HG03103 (cell line): Measurements from ENCODE around the gene SCFD2.
"Not testable (repeated sequence)": the region's sequence is repeated elsewhere in the genome, so short reads cannot be mapped to it uniquely, and the experiment has no call there.

Source experiments
- ATAC-seq: cut with Tn5 transposase; IDR thresholded peaks from one replicate; pipeline ENCODE4 v1.9.1; 2021; ENCODE audit warnings: low read depth; ENCODE audit not compliant: unreplicated experiment

The SCFD2 gene

DNA sequence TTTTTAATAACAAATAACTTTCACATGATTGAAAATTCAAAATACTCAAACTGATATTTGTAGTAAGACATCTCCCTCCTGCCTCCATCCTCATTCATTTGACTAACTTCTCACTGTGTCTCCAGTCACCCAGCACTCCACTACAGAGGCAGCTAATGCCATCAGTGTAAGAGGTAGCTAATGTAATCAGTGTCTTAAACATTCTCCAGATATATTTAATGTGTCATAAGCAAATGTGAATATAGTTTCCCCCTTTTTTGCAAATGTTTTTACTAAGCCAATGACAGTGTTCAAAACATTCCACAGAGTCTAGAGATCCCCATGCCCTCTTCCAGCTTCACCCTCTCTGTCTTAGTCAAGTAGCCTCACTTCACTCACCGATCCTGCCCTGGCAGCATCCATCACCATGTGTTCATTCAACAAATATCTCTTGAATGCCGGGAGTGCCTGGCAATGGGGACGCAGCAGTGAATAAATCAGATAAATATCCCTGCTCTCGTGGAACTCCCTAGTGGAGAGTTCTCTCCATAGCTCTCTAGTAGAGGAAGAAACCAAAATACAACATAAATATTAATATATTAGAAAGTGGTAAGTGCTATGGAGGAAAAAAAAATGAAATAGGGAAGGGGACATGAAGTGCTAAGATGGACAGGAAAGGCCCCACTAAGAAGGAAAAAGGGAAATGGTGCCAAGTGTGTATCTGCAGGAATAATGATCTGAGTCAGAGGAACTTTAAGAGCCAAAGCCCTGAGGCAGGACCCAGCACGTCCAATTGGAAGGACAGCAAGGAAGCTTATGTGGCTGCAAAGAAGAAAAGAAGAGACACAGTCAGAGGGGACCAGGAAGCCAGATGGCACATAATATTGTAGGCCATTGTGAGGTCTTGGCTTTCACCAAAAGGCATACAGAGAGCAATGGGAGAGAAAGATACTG, 18.7 kb downstream of the SCFD2 start:
- no peak for ATAC-seq

DNA sequence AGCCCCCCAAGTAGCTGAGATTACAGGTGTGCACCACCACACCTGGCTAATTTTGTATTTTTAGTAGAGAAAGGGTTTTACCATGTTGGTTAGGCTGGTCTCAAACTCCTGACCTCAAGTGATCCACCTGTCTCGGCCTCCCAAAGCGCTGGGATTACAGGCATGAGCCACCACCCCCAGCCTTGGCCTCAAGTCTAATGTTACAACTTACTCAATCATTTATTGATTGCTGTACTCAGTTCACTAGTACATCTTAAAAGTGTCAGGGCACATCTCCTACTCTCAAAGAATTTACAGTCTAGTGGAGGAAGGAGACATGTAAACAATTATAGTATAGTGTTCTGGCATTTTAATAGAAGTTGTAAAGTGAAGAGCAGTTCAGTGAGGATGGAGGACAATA, 19.5 kb downstream of the SCFD2 start:
- ATAC-seq: not testable (repeated sequence)

DNA sequence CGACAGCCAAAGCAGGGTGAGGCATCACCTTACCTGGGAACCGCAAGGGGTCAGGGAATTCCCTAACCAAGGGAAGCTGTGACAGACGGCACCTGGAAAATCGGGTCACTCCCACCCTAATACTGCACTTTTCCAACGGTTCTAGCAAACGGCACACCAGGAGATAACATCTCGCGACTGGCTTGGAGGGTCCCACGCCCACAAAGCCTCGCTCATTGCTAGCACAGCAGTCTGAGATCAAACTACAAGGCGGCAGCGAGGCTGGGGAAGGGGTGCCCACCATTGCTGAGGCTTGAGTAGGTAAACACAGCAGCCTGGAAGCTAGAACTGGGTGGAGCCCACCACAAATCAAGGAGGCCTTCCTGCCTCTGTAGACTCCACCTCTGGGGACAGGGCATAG, 25.7 kb downstream of the SCFD2 start:
- ATAC-seq: not testable (repeated sequence)

DNA sequence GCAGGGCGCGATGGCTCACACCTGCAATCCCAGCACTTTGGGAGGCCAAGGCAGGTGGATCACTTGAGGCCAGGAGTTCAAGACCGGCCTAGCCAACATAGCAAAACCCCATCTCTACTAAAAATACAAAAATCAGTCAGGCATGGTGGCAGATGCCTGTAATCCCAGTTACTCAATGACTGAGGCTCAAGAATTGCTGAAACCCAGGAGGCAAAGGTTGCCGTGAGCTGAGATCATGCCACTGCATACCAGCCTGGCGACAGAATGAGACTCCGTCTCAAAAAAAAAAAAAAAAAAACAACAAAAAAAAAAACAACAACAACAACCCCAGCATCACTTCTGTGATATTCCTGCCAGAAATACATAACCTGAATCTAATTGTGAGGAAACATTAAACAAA, 30.9 kb downstream of the SCFD2 start:
- not testable (repeated sequence) for ATAC-seq

DNA sequence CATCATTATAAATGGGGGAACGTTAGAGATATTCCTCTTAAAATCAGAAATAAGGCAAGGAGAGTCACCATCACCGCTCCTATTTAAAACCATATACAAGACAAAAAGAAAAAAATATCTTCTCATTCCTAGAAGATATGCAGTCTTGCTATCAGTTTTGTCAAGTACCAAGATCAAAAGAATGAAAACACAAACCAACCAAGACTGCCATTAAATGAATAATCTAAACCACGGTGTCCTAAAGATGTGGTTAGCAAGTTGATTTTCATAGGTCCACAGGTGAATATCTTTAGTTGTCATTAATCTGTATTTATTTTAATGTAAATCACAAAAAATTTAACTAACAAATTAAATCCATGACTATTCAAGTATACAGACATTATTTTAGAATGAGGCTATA, 39.3 kb downstream of the SCFD2 start:
- no peak for ATAC-seq

DNA sequence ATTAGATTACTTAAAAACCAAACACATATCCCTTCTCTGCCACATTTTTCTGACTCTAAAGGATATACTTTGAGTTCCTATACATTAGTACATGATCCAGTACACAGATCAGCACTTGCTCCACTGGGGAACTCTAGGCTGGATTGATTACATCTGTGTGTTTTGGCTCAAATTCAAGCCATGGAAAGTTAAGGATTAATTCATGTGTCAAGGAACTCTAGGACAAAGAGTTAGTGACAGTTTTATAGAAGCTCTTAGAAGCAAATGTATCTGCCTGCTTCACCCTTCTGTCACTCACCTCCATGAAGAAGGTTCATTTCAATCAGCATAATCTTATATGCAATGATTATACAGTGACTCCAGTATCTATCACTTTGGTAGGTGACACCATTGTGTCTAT, 43.2 kb downstream of the SCFD2 start:
- no peak for ATAC-seq

DNA sequence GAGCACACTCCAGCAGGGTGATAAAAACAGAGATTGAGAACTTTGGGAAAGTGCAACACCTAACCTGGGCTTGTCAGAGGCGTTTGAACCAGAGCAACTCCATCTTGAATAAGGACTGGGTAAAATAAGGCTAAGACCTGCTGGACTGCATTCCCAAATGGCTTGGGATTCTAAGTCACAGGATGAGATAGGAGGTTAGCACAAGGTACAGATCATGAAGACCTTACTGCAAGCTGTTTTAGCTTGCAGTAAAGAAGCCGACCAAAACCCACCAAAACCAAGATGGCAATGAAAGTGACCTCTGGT, 43.9 kb downstream of the SCFD2 start:
- no peak for ATAC-seq

DNA sequence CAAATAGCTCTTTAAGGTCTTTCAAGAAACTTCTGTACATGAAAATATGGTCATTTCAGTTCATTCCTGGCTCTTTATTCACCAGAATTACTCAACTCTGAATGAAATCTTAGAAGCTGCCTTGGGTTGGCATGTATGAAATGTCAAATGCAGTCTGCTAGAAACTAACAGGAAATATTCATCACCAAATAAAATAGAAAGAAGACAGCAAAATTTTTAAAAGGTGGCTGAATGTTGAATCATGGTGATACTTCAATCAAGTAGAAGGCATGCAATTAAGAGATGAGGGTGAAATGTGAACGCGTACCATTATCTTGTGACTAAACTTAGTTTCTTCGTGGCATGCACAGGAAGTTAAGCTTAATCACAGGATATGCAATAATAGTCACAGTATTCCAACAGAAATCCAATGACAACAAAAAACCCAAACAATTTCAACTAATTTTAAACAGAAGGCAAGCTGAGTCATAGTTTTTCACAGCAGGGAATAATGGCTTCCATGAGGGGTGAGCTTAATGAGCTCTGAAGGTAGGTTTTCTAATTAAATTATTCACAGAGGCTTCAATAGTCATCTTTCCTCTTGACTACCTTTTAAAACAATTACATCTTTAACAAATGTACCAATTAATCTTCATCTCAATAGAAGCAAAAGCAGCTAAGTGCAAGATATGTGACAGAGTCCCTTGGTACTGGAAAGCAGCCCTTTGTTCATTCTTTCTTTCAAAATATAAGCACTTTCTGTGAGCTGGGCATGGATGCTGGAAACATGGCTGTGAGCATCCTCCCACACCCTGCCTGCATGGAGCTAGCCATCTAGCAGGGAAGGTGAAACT, 44.5 kb downstream of the SCFD2 start:
- ATAC-seq: no peak

DNA sequence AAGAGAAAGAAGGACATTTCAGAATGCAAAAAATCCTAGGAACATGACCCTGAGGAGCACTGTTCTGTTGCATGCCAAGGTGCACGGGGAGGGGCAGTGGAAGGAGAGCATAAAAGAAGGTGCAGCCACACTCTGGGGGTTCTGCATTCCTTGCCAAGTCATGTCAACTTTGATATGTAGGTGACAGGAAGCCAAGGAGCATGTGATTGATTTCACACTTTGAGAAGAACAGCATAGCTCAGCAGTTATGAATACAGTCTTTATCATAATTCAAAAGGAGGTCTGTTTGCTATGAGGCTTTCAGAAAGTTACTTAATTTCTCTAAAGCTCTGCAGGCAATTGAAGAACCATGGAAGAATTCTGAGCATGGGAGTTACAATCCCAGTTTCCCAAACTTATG, 50.6 kb downstream of the SCFD2 start:
- no peak for ATAC-seq

DNA sequence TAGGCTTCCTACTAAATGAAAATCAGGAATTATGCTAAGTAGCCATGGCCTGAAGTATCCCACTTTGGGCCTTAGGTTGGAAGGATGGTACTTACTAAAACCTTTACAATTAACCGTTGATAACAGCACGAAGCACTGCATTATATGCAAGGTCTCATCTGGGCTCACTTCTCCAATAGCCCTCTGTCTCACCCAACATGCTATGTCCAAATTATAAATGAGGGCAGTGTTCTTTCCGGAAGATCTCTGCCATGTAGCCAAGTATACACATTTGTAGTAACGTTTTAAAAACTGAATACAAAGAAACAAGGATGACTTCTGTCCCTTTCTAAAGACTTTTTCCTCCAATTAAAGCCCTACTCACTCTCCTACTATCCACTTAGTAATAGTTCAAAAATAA, 51.6 kb downstream of the SCFD2 start:
- ATAC-seq: no peak

DNA sequence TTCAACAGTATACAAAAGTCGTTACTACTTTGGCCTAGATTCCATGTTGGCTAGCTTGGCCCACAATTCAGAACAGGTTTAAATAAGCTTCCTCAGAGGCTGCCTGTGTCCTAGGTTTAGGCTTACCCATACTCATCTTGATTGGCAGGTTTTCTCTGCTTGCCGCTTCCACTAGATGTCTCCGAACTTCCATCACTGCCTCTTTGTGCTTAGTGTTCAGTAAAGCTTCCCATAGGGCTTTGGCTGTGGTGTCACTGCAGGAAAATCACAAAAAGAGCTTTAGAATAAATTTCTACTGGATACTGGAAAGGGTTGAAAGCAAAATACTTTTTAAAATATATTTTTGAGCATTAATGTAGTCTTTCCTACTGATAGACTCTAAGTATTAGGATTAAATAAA, 52.4 kb downstream of the SCFD2 start:
- ATAC-seq: no peak

DNA sequence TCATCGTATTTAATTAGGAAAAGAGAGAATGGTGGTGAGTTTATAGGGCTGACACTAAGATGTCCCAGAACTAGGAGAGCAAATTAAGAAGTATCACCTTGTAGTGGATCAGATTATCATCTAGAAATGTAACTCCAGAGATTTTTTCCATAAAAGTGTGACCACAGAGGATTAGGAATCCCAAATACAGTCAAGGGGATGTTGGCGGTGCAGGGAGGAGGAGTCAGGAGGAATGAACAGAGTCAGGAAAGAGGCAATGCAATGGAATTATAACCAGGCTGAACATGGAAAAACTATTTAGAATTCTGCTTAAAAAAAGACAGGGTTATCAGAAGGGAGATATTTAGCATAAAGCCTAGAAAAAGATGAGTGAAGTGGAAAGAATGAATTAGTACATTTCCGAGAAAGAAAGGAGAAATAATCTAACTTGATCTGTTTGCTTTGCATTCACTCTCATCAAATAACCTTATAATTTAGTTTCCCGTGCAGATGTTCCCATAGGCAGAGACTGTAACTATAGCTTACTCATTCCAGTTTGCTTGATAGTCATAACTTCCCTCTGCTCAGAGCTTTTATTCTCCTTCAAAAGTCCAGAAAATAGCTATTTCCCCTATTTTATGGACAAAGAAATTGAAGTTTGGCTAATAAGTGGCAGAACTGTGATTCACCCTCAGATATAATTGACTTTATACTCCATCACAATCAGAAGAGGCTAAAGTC, 56.4 kb downstream of the SCFD2 start:
- no peak for ATAC-seq

DNA sequence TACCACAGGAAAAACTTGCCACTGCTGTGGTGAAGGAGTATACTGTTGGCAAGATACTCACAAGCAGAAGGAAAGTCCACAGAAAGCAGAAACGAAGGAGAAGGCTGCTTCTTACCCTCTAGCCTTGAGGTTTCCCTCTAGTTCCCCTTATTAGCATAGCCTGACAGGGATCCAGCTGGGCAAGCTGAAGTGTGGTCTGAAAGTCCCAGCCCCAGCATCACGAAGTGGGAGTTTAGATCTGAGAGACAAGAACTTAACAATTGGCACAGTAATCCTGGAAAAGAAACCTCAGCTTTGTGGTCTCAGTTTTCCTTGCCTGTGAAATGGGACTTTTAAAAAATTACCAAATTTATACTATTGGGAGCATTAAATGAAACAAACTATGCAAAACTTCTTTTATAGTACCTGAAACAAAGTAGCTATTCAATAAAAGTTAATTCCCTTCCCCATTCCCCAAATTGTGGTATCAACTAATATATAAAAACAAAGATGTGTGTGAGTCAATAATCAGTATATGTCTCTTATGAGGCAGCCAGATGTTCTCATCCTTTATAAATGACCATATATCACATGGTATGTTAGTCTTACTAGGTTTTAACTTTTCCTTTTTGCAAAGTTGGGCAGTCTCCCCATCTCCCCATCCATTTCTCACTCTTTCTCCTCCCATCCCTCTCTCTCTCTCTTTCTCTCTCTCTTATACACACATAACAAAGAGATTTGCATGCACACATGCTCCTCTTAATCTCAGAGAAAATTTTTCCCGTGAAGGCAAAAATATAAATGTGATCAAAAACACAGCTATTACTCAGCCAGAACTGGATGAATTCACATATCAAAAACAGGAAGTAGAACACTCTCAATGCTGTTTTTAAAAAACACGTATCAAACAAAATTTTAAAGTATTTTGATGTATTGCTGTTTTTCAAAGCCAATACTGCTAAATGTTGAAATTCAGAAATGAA, 57.8 kb downstream of the SCFD2 start:
- no peak for ATAC-seq

DNA sequence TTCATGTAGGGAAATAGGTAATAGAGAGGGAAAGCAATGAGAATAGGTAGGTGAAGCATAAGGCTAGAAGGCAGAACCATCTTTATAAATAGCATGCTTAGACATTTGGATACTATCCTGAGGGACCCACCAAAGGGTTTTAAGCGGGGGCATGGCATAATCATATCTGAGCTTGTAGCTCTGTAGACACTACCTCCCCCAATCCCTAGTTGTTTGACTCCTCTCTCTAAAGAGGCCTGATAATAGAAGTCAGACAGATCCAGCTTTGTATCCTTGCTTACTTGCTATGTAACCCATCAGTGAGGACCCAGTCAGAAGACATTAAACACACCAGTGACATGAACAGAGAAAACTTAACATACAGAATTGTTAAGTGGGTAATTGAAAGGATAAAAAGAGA, 58.7 kb downstream of the SCFD2 start:
- ATAC-seq: no peak

DNA sequence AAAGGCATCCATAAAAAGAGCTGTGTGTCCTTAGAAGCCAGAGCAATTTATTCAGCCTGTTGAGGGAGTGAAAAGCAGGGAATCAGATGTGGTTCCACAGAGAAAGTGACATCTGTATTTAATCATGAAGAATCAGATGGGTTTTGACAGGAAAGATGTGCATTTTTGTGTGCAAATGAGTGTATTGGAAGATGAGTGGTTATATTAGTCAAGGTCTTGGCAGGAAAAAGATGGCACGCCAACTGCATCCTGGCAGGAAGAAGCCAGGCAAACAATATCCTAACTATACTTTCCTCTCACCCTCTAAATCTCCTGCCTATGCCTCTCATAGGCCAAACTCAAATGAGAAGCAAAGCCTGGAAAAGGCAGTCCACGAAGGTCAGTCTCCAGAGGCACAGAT, 59.1 kb downstream of the SCFD2 start:
- no peak for ATAC-seq

DNA sequence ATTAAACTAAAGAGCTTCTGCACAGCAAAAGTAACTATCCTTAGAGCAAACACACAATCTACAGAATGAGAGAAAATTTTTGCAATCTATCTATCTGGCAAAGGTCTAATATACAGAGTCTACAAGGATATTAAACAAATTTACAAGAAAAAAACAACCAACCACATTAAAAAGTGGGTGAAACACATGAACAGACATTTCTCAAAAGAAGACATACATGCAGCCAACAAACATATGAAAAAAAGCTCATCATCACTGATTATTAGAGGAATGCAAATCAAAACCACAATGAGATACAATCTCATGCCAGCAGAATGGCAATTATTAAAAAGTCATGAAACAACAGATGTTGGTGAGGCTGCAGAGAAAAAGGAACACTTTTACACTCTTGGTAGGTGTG, 73.7 kb downstream of the SCFD2 start:
- ATAC-seq: not testable (repeated sequence)

DNA sequence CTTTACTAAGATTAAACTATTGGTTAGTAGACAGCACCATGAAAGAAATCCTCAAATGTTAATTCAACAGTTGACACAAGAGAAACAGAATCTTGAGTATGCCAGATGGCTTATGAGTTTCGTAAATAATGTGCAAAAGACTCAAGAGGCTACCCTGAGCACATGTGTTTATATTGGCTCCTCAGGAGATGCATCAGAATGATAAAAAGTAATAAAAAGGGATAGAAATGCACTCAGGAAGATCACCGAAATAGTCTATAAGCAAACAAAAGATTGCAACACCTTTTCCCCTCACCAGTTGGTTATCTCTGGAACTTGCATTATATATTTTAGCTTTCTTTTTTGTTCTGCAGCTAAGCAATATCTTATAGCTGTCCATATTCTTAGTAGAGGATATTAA, 84.4 kb downstream of the SCFD2 start:
- ATAC-seq: no peak

DNA sequence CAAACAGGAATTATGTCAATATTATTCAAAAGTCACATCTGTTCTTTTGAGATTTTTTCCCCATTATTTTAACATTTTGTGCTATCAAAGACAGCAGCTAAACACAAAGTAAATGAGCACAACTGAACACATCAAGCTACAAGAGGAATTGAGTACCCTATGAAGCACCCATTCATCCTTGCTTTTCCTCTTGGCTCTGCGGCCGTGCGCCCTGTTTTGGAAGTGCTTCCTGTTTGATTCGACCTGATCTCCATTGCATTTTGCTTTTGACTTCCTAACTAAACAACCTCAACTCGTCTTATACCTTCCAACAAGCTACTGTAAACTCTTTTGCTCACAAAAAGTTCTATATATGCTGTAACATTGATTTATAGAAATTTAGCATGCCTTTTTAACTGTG, 85.0 kb downstream of the SCFD2 start:
- ATAC-seq: no peak

DNA sequence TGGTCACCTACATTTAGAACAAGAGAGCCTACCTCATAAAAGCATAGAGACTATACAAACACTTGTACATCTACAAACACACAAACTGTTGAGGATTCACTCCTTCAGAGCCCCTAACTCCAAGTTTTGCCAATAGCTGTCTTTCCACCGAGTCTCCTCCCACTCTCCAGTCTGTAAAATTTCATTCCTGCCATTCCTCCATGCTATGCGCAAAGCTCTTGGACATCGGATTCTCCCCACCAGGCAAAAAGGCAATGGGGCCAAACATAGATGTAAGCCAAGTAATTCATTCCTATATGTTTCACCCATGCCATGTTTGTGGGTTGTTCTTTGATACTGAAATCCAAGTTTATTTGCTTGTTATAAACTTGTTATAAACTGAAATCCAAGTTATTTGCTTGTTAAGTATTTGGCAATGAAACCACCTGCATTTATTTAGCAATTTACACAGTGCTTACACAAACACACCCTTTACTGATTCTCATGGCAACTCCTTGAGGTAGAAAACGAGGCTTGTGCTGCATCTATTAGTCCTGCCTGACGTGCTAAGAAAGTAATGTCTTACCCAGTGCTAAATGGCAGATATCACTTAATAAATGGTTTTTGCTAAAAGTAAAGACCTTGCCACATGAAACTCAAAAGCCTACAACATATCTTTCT, 91.1 kb downstream of the SCFD2 start:
- ATAC-seq: no peak

DNA sequence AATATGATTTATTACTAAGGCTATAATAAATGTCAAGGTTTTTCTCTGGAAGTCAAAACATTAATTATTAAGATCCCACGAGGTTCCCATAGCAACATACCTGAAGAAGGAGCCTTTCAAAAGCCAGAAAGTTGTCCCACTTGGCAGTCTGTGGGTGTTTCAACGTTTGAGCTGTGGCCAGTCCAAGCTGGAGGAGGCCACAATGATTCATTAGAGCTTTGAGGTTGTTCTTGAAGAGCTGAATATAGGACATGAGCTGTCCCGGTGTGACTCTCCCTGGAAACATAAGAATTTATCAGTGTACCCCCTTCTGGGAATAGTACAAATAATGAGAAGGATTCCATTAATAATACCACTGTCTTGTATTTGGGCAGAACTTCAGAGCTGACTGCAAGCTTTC, 92.1 kb downstream of the SCFD2 start:
- no peak for ATAC-seq
